HepG2 (cell line): ENCODE results near the gene NOL4L. TPM values are rescaled to one million over a fixed set of nuclear protein-coding genes. Genes with fewer than 3 reads are reported as not detected.
A peak's percentile ranks its signal among the peaks of the same experiment; 100 is the strongest.

Experiments used
- ETS1 ChIP-seq: sonication (generic); formaldehyde crosslinking; IDR thresholded peaks from 2 replicates; pipeline ENCODE4 v1.4.0; 2020; ENCODE audit warnings: missing genetic modification reagents
- HMG20B ChIP-seq: conservative IDR thresholded peaks from 2 replicates; pipeline ENCODE4 v1.6.1; 2016; ENCODE audit warnings: missing genetic modification reagents, missing compliant biosample characterization
- HNRNPLL ChIP-seq: fragments of 200-400 bp; formaldehyde crosslinking; IDR thresholded peaks from 2 replicates; pipeline ENCODE4 v1.6.1; 2017; ENCODE audit warnings: mild to moderate bottlenecking, low read depth, low read length; ENCODE audit not compliant: poor library complexity, severe bottlenecking
- KLF6 ChIP-seq: IDR thresholded peaks from 2 replicates; pipeline ENCODE4 v1.8.0; 2016; ENCODE audit warnings: missing biosample characterization, missing genetic modification reagents
- NFYC ChIP-seq: IDR thresholded peaks from 2 replicates; pipeline ENCODE4 v1.6.1; 2016; ENCODE audit warnings: missing genetic modification reagents, missing compliant biosample characterization
- RBM22 ChIP-seq: fragments of 200-400 bp; formaldehyde crosslinking; optimal IDR thresholded peaks from 2 replicates; pipeline ENCODE3; 2017; ENCODE audit warnings: mild to moderate bottlenecking, low read length, moderate library complexity
- SALL2 ChIP-seq: sonication (generic); formaldehyde crosslinking; IDR thresholded peaks from 2 replicates; pipeline ENCODE4 v1.8.1; 2023; ENCODE audit warnings: mild to moderate bottlenecking, missing genetic modification reagents, inconsistent platforms
- ZBTB26 ChIP-seq: IDR thresholded peaks from 2 replicates; pipeline ENCODE4 v1.6.1; 2016; ENCODE audit warnings: missing compliant biosample characterization, missing genetic modification reagents, borderline replicate concordance
- ZNF256 ChIP-seq: sonication (generic); formaldehyde crosslinking; conservative IDR thresholded peaks from 2 replicates; pipeline ENCODE4 v1.4.0; 2020; ENCODE audit warnings: missing genetic modification reagents
- ZNF382 ChIP-seq: sonication (generic); formaldehyde crosslinking; IDR thresholded peaks from 2 replicates; pipeline ENCODE4 v1.5.0; 2020; ENCODE audit warnings: missing genetic modification reagents, mild to moderate bottlenecking, borderline replicate concordance
- ZNF687 ChIP-seq: sonication (generic); formaldehyde crosslinking; IDR thresholded peaks from 2 replicates; pipeline ENCODE4 v1.5.1; 2020; ENCODE audit warnings: mild to moderate bottlenecking, missing genetic modification reagents, moderate library complexity
- ZSCAN29 ChIP-seq: sonication (generic); formaldehyde crosslinking; conservative IDR thresholded peaks from 2 replicates; pipeline ENCODE4 v1.4.0; 2020; ENCODE audit warnings: mild to moderate bottlenecking, missing genetic modification reagents
- polyA plus RNA-seq, 8 experiments: library from polyadenylated mRNA; depleted of rRNA in 3 of 8; stranded (reverse) in 7 of 8; unstranded in 1 of 8; fragments of >200 nt; fragmentation: Illumina TruSeq in 4 of 8; extraction: Trizol in 4 of 8; gene quantifications; 2 replicates each; pipeline versions ENCODE4 v1.2.1 to v1.2.3, GENCODE V29; 2011 to 2016; ENCODE audit warnings: low read depth in 4 of 8, missing spikeins in 1 of 8, mixed read lengths in 1 of 8; ENCODE audit not compliant: insufficient read depth in 1 of 8
- total RNA-seq, 5 experiments: library from RNA; depleted of rRNA; stranded (reverse); fragments of >200 nt; fragmentation: Illumina TruSeq; extraction: Trizol; gene quantifications; 2 replicates each; pipeline ENCODE4 v1.2.3, GENCODE V29; 2016; ENCODE audit warnings: low read depth in 1 of 5
- TF ChIP-seq, protein P1 (sequence below), 2 experiments: fragments of 450-650 bp in 1 of 2; sonication (generic) in 1 of 2; formaldehyde crosslinking; IDR thresholded peaks; 2 replicates each; pipeline versions ENCODE4 v1.5.0 to v1.8.0; 2020 to 2022; ENCODE audit warnings: mild to moderate bottlenecking in 1 of 2, missing genetic modification reagents in 1 of 2
- TF ChIP-seq, protein P2 (sequence below): sonication (generic); formaldehyde crosslinking; IDR thresholded peaks from 2 replicates; pipeline ENCODE4 v1.4.0; 2020; ENCODE audit warnings: missing genetic modification reagents
- TF ChIP-seq, protein P3 (sequence below): sonication (generic); formaldehyde crosslinking; IDR thresholded peaks from 2 replicates; pipeline ENCODE4 v1.4.0; 2020; ENCODE audit warnings: missing genetic modification reagents

Gene NOL4L
- total and polyA plus RNA-seq, 2 of the 13 experiments (the other 11 are each of a cell fraction or from before 2014, with no cell fraction given), result 16.6 to 35.4 TPM

GRCh38 chr20:32484225-32484957 lies 100.7 kb downstream of the NOL4L start (continued):
- TF ChIP-seq, protein P1, sequence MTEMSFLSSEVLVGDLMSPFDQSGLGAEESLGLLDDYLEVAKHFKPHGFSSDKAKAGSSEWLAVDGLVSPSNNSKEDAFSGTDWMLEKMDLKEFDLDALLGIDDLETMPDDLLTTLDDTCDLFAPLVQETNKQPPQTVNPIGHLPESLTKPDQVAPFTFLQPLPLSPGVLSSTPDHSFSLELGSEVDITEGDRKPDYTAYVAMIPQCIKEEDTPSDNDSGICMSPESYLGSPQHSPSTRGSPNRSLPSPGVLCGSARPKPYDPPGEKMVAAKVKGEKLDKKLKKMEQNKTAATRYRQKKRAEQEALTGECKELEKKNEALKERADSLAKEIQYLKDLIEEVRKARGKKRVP (CRISPR knock-in tag; IDR thresholded peaks at IDR 0.05), result no peak
- TF ChIP-seq RBM22 (no peak), ETS1 (peak; percentile 78; the same call in 1 of the 2 replicates), ZNF687 (CRISPR knock-in tag) (peak; percentile 63), KLF6 (no peak), SALL2 (CRISPR knock-in tag) (0 out of 2 replicates have a peak, but pooled peaks have one; percentile 5), ZNF382 (CRISPR knock-in tag) (no peak), ZBTB26 (CRISPR knock-in tag) (no peak), HMG20B (CRISPR knock-in tag) (0 out of 2 replicates have a peak, but pooled peaks have one; percentile 9), ZSCAN29 (CRISPR knock-in tag) (no peak; the same call in 1 of the 2 replicates), ZNF256 (CRISPR knock-in tag) (no peak), NFYC (no peak), HNRNPLL (peak; percentile 40)
- TF ChIP-seq, protein P2, sequence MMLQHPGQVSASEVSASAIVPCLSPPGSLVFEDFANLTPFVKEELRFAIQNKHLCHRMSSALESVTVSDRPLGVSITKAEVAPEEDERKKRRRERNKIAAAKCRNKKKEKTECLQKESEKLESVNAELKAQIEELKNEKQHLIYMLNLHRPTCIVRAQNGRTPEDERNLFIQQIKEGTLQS (CRISPR knock-in tag), result no peak
- TF ChIP-seq, protein P3, sequence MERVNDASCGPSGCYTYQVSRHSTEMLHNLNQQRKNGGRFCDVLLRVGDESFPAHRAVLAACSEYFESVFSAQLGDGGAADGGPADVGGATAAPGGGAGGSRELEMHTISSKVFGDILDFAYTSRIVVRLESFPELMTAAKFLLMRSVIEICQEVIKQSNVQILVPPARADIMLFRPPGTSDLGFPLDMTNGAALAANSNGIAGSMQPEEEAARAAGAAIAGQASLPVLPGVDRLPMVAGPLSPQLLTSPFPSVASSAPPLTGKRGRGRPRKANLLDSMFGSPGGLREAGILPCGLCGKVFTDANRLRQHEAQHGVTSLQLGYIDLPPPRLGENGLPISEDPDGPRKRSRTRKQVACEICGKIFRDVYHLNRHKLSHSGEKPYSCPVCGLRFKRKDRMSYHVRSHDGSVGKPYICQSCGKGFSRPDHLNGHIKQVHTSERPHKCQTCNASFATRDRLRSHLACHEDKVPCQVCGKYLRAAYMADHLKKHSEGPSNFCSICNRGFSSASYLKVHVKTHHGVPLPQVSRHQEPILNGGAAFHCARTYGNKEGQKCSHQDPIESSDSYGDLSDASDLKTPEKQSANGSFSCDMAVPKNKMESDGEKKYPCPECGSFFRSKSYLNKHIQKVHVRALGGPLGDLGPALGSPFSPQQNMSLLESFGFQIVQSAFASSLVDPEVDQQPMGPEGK (CRISPR knock-in tag), result peak; percentile 85
